HEK293T (cell line): ENCODE measurements around the gene CLMN.

Experiments used
- CTBP1 ChIP-seq: fragments of 450-650 bp; IDR thresholded peaks from 2 replicates; pipeline ENCODE4 v1.6.1; 2016; ENCODE audit warnings: borderline replicate concordance
- ELF4 ChIP-seq: fragments of 450-650 bp; IDR thresholded peaks from 2 replicates; pipeline ENCODE4 v1.6.1; 2017; ENCODE audit warnings: antibody characterized with exemption
- FOXA1 ChIP-seq: fragments of 450-650 bp; IDR thresholded peaks from 2 replicates; pipeline ENCODE4 v1.6.1; 2016; ENCODE audit warnings: mild to moderate bottlenecking
- FOXK2 ChIP-seq: fragments of 450-650 bp; IDR thresholded peaks from 2 replicates; pipeline ENCODE4 v1.6.1; 2016; ENCODE audit warnings: mild to moderate bottlenecking
- FOXM1 ChIP-seq: fragments of 450-650 bp; IDR thresholded peaks from 2 replicates; pipeline ENCODE4 v1.6.1; 2017; ENCODE audit warnings: mild to moderate bottlenecking, borderline replicate concordance
- HDGF ChIP-seq: fragments of 450-650 bp; IDR thresholded peaks from 2 replicates; pipeline ENCODE4 v1.6.1; 2017; ENCODE audit warnings: antibody characterized with exemption, borderline replicate concordance
- L3MBTL2 ChIP-seq: fragments of 450-650 bp; conservative IDR thresholded peaks from 2 replicates; pipeline ENCODE4 v1.6.1; 2016; ENCODE audit warnings: mild to moderate bottlenecking
- NFRKB ChIP-seq: fragments of 450-650 bp; IDR thresholded peaks from 2 replicates; pipeline ENCODE4 v1.6.1; 2016; ENCODE audit warnings: mild to moderate bottlenecking, moderate library complexity
- PKNOX1 ChIP-seq: fragments of 450-650 bp; IDR thresholded peaks from 2 replicates; pipeline ENCODE4 v1.6.1; 2016
- SP1 ChIP-seq: fragments of 450-650 bp; IDR thresholded peaks from 2 replicates; pipeline ENCODE4 v1.6.1; 2017
- SUZ12 ChIP-seq: fragments of 450-650 bp; IDR thresholded peaks from 2 replicates; pipeline ENCODE4 v1.6.1; 2016; ENCODE audit warnings: mild to moderate bottlenecking
- TARDBP ChIP-seq: fragments of 450-650 bp; IDR thresholded peaks from 2 replicates; pipeline ENCODE4 v1.6.1; 2016

- TF ChIP-seq ELF4 (no peak), SP1 (no peak), FOXA1 (no peak), PKNOX1 (no peak), CTBP1 (no peak), FOXM1 (no peak), NFRKB (no peak), HDGF (no peak), FOXK2 (no peak), SUZ12 (no peak), L3MBTL2 (no peak), TARDBP (no peak)
Observed at GRCh38 chr14:95355422-95355821, 35.7 kb upstream of the CLMN start.
